Left ventricle myocardium superior (tissue), 1 donor: ENCODE results near the gene ZC3H12C. TPM values are rescaled to one million over a fixed set of nuclear protein-coding genes. Genes with fewer than 3 reads are reported as not detected.

Source experiments
- ATAC-seq: fragments of 200-7000 bp; cut with Tn5 transposase; one replicate; pipeline ENCODE4 v1.9.1; 2020; ENCODE audit warnings: mild to moderate bottlenecking, moderate library complexity
- DNase-seq: peaks from one replicate; pipeline ENCODE4 v3.0.0-alpha.2; 2020
- intact Hi-C: fragments of 100-400 bp; cut with micrococcal nuclease; formaldehyde crosslinking; loops from one replicate; pipeline ENCODE4 v1.11.0; 2022
- total RNA-seq: library from RNA; stranded (reverse); fragmentation: NEBNext Ultra II Directional; extraction: Animal tissue kit (Norgen Biotek cat#: 25700); gene quantifications from one replicate; pipeline ENCODE4 v1.2.1, GENCODE V29; 2021
- donor health status: DM: no; HTN: yes; CAD: no; lungs with severe emphysema.

Gene ZC3H12C
- total RNA-seq, 1 donor from 2014 or later = 18.3 TPM

DNA sequence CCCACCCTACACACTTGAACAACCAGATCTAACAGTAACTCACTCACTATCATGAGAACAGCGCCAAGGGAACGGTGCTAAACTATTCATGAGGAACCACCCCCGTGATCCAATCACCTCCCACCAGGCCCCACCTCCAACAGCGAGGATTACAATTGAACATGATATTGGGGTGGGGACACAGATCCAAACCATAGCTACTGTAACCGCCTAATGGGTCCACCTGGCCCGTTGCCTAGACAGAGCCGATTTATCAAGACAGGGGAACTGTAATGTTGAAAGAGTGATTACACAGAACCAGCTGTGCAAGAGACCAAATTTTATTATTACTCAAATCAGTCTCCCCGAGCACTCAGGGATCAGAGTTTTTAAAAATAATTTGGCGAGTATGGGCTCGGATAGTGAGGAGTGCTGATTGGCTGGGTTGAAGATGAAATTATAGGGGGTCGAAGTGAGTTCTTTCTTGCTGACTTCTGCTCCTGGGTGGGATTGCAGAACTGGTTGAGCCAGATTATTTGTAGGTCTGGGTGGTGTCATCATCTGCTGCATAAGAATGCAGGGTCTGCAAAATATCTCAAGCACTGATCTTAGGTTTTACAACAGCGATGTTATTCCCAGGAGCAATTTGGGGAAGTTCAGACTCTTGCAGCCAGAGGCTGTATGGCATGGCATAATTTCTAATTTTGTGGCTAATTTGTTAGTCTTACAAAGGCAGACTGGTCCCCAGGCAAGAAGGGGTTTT is 17.9 kb upstream of the ZC3H12C start:
- peak; percentile 31 for DNase-seq
- intact Hi-C loops = no loop called here
- no peak for ATAC-seq

DNA sequence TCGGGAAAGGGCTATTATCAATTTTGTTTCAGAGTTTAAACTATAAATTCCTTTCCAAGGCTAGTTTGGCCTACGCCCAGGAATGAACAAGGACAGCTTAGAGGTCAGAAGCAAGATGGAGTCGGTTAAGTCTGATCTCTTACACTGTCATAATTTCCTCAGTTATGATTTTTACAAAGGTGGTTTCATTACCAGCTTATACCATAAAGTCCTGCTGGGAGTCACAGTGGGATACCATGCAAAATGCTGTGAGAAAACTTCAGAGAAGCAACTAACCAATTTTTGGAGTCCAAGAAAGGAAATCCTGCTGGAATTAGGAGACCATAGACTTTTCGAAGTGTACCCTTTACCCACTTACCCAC is 17.4 kb upstream of the ZC3H12C start:
- no peak for DNase-seq
- no peak for ATAC-seq
- intact Hi-C loops = no loop called here

DNA sequence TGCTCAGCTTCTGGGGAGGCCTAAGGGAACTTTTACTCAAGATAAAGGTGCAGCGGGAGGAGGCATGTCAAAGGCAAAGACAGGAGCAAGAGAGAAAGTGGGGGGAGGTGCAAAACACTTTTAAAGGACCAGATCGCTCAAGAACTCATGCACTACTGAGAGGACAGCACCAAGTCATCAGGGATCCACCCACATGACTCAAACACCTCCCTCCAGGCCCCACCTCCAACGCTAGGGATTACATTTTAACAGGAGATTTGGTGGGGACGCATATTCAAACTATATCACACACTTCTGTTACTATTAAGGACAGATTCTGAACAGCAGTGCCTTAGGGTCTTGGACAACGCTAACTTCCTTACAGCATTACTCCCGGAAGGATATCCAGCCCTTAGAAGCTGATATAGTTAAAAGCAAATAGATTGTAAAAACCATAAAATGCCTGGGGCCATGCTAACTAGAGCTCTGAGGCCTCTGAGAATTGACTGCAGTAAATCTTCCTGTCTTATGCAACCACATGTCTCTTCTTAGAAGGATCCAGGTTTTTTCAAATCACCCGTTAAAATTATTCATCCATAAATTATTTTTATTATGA is 16.7 kb upstream of the ZC3H12C start:
- intact Hi-C loops = no loop called here
- DNase-seq = no peak
- ATAC-seq = no peak

DNA sequence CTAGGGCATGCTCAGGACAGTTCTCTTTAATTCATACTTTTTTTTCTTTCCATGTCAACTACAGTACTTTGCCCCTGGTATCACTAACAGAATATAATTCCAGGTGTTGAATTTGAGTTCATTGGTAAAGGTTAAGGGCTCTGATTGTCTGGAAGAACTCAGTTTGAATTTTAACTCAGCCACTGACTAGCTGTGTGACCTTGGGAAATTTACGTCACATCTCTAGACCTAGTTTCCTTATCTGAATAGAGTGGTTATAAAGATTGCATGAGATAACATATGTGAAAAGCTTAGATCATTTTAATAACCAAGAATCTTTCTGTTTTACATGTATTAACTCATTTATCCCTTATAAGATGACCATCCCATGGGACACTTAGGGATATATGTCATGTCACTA is 15.8 kb upstream of the ZC3H12C start:
- no peak for DNase-seq
- ATAC-seq = no peak
- intact Hi-C loops = no loop called here

DNA sequence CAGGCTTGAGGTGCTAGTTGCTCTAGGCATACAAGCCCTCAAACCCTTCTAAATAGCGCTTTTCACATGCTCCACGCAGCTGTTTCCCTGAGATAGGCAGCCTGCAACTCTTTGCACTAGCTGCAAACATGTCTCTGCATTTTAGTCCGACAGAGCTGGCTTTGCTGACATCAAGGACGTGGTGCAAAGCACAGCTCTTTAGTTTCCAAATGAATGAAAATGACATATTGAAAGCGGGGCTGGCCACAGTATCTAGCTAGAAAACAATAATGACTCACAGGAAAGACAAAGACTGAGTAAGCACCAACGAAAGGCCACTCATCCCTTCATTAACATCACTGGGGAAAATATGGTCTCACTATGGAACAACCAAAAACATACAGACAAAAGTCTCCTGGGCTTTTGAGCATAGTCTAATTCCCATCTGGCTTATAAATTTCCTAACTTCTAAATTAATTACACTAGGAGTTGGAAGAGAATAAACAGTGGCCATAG is 15.3 kb upstream of the ZC3H12C start:
- DNase-seq (no peak), ATAC-seq (no peak)
- intact Hi-C loops = no loop called here

DNA sequence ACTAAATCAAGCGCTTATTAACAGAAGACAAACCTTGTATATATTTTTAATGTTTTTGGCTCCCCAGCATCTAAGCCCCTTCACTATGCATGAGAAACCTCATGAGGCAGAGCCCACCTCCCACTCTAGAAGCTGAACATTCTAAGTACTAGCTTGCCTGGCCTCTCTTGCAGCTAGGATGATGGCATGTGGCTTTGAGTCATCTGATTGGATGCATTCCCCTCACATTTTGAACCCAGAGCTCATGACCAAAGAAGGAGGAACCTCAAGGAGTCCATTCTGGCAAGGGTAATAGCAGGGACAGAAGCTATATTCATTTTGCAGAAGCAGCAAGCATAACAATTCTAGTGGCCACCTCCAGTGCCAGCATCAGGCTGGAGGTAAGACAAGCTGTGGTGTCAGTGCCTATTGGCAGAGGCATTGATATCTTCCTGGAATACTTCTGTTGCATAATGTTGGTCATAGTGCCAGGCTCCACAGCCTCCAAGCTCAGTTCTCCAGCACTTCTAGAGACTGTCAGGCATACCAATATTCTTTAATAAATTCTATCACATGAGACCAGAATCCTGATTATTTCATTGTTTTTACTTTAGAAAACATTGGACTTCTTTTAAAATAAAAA is 14.2 kb upstream of the ZC3H12C start:
- intact Hi-C loops = no loop called here
- DNase-seq = no peak
- ATAC-seq = no peak

DNA sequence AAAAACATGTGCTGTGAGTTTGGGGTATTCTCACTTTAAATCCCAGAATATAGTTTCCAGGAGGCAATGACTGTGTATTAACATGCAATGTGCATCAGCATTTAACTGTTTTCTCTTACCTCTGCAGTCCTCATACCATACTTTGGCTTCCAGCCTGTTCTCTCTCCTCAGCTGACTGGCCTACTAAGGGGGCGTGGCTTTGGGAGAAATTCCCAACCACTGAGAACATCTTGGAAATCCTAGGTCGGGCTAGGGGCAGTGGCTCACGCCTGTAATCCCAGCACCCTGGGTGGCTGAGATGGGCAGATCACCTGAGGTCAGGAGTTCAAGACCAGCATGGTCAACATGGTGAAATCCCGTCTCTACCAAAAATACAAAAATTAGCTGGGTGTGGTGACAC is 13.5 kb upstream of the ZC3H12C start:
- DNase-seq (no peak), ATAC-seq (no peak)
- intact Hi-C loops = no loop called here

DNA sequence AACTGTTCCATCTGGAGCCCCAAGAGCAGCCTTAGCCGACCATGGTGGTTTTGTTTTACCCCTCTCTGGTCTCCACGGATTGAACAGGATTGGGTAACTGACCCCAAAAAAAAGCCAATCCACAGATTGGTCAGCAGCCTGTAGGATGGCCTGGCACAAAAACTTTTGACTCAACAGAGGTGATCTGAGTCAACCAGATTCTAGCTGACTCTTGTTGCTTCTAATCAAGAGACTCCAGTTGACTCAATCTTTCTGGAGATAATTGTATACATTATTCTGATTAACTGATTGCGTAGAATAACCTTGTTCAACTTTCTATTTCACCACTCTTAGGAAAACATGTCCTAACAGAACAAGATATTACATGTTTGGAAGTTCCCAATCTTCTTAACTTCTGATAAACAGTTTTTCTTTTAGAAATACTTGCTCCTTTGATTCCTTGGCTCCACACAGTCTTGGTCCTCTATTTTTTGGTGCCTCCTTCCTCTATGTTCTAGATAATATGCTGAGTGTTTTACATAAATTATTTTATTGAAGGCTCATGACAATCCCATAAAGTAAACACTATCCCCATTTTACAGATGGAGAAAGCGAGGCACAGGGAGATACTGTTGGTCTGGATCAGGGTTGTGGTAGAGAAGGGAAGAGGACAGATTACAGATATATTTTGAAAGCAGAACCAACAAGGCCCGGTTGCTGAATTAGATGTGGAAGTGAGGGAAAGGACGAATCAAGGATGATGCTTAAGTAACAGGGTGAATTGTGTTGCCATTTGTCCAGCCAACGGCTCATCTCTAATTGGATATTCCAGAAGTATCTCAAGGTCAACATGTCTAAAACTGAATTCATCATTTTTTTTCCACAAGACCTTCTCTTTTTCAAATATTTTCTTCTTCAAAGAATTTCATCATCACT is 11.5 kb upstream of the ZC3H12C start:
- ATAC-seq = no peak
- intact Hi-C loops = no loop called here
- DNase-seq = no peak

DNA sequence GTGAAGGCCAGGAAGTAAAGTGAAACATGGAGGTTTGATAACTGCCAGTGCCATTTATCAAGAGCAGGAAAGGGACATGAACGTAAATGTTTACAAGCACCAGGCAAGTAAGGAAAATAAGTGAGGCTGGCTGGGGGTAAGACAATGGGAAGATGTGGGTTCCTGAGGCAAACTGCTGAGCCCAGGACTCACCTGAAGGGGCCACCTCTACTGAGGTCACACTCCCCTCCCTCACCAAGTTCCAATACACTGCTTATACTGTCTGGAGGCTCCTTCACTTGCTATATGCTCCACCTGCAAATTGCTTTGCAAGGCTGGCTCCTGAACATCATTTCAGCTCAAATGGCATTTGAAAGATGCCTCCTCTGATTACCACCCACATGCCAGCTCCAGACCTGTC is 10.3 kb upstream of the ZC3H12C start:
- intact Hi-C loops = no loop called here
- DNase-seq = no peak
- ATAC-seq = no peak

DNA sequence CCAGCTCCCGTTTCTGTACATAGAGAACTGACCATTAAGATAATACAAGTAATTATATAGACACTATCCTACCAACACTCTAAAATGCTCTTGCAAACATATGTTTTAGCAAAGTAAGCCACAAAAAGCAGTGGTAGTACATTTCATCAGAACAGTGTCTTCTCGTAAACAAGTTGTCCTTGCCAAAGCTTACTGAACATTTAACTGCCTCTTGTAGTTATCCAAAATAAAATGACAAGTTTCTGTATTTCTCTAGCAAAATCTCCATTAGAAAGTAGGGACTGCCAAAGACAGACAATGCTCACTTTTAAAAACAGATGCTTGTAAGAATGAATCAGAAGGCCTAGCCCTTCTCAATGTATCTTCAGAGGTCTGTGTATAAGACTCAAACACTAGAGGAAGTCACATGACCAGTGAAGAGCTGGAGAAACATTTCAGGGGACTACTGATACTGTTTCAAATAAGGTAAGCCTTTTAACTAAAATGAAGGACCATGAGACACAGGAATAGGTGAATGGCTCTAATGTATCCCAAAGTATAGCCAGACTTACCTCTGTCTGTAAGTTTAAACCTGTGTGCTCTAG is 7.8 kb upstream of the ZC3H12C start:
- intact Hi-C loops = no loop called here

DNA sequence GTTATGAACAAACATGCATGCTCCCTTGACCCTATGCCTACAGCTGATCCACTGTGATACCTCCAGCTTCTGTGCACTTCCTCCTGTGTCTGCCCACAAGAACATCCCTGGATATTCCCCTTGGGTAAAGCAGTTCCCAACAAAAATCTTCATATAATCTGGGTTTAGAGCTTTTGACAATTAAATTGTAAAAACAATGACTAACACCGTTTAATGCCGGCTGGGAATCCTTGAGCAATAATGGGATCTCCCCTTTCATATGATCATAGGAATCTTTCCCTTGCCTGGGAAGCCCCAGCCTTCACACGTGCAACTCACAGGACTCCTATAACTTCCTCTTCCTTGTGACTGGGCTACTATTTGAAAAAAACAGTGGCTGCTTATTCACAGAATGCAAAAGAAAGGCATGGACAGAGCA is 6.3 kb upstream of the ZC3H12C start:
- intact Hi-C loops = no loop called here
- DNase-seq = no peak
- ATAC-seq = no peak

More for the DNA sequence above, 7.8 kb upstream of the ZC3H12C start:
- DNase-seq = no peak
- ATAC-seq = peak; percentile 15

DNA sequence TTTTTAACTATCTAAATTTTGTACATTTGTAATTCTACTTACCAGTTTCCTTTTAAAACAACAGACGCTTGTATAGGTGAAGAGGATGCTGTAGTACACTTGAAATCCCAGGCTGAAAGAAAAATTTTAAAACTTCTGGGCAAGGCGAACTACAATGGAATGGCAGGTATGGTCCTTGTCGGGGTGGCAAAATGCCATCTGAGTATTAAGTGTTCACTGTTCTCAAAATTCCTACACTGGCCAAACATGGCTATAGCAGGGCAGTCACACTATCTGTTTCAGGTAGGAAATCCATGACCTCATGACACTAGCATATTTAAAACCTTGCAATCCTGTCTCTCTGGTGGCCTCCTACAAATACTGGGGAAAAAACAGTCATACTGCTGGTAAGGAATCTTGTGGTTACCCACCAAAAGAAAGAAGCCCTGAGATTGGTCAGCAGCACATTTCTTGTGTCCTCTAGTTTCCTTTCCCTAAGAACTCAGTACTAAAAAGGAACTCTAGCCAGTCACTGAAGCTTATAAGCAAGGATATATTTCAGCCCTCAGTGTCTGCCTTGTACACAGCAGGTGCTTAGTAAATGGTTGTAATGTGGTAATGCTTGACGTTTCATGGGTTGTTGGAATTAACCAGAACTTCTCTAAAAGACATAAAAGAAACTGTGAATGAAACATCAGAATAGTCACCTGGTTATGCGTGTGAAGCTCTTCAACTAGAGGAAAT is 5.2 kb upstream of the ZC3H12C start:
- ATAC-seq = no peak

DNA sequence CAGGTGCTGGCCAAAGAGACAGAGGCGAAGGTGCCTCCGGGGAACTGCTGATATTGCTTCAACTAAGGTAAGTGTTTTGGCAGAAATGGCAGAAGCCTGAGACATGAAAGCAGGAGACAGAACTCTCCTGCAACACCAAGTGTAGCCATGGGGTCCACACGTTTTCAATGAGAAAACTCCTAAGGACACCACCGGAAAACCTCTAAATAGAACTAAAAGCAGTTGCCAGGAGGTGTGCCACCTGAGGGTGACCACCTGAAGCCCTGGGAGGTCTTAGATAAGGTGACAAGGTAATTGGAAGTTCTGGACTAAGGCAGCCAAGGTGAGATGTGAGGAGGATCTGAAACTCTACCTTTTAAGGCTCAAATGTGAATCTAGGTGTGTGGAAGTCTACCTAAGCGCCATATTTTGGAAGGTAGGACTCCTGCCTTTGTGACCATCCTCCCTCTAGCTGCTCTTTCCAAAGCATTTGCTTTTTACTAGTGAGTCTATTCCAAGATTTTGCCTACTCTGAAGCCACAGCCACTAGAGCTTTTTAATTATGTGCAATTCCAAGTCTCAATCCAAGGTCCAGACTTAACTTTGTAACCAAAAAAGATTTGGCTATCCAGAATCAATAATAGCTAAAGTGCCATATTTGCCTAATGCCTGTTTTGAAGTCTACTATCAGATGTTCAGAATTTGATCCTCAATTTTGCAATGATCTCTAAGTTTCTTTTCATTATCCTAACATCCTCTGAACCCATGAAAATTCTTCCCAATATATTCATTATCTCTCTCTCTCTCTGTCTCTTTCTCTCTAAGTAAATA is 4.5 kb upstream of the ZC3H12C start:
- intact Hi-C loops = no loop called here
- no peak for DNase-seq
- no peak for ATAC-seq

More for the DNA sequence above, 5.2 kb upstream of the ZC3H12C start:
- DNase-seq = no peak
- intact Hi-C loops = no loop called here

DNA sequence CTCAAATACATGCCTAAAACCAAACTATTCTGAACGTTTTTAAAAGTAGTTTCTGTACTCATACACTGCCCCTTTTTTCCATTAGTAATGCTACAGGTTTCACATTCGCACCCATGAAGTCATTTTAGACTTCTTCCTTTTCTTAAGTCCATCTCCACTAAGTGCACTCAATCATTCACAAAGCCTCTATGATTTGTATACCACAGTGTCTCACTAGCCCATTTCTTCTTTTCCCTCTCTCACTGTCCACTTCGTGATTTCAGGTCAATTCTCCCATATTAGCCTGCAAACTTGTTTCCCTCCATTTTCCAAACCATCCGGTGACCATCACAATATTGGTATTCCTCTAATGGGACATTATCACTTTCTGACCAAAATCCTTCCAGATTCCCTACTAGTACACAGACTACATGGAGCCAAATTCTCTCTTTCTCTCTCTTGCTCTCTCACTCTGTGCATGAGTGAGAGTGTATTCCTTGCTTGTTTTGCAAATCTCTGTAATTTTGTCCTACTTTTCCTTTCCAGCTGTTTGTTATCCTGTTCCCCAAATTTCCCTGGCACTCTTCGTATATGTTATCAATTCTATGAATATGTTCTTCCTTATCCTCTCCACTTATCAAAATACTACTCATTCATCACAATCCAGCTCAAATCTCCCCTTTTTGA is 3.4 kb upstream of the ZC3H12C start:
- ATAC-seq (no peak), DNase-seq (no peak)
- intact Hi-C loops = loop anchor here (5.0 kb wide), 1 partner anchor 142 kb away; no protein-coding TSS in a partner anchor

DNA sequence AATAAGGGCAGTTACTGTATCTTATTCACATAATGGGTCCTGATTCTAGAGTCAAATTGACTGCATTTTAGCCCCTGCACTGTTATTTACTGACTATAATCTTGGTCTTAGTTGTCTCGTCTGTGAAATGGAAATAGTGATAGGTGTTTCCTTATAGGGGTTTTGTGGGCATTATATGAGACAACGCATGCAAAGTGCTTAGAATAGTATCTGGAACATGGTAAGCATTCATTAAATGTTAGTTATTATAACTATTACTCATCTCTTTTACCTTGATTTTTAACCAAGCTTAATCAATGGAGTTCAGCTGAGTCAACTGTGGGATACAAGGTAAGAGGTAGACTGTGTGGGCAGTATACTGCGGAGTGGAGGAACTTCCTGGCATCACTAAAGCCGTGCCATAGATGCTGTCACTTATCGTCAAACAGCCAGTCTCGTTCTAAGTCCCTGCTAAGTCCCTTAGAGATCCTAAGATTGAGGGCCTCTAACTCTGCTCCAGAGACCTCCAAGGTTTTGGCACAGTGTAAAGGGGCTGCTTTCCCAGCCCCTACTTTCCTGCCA is 2.6 kb upstream of the ZC3H12C start:
- intact Hi-C loops = loop anchor here (5.0 kb wide), 1 partner anchor 143 kb away; no protein-coding TSS in a partner anchor

DNA sequence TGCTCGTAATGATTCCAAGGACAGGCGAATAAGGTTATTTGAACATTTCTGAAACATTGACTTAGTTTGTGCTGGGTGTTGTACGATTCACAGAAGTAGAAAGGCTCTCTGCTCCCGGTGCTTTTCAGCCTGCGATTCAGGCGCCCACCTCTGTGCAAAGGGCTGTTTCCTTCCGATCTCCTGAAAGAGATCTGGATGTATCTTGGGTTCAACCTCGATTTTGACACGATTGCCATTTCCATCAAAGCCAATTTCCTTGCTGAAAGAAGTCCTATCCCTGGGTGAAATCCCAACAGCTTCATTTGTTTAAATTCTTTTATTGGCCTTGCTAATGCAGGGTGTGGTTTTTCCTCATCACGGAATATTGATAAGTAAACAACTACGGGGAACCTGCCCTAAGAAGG is 1.1 kb upstream of the ZC3H12C start:
- intact Hi-C loops = loop anchor here (5.0 kb wide), 1 partner anchor 145 kb away; no protein-coding TSS in a partner anchor

More for the DNA sequence above, 2.6 kb upstream of the ZC3H12C start:
- DNase-seq = no peak
- ATAC-seq = no peak

More for the DNA sequence above, 1.1 kb upstream of the ZC3H12C start:
- ATAC-seq (no peak), DNase-seq (no peak)
